ENCODE results near the gene ZNF266.

DNA sequence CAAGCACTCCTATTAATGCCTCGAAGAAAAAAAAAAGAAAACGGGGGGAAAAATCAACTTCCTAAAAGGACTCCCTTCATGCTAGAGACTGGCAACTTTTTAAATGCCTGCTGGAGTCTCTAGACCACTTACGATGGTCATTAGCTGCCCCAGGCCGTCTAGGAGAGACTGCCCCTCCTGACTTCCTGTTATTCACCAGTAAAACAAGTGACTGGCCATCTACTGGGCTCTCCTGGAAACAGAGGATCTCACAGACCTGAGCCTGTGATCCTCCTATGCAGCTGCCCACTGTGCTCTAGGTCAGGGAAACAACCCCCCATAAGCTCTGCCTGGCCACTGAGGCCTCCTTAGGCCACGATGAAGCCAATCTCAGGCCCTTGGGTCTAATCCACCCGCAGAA lies 7.4 kb downstream of the ZNF266 start:
- TF ChIP-seq, protein P1, sequence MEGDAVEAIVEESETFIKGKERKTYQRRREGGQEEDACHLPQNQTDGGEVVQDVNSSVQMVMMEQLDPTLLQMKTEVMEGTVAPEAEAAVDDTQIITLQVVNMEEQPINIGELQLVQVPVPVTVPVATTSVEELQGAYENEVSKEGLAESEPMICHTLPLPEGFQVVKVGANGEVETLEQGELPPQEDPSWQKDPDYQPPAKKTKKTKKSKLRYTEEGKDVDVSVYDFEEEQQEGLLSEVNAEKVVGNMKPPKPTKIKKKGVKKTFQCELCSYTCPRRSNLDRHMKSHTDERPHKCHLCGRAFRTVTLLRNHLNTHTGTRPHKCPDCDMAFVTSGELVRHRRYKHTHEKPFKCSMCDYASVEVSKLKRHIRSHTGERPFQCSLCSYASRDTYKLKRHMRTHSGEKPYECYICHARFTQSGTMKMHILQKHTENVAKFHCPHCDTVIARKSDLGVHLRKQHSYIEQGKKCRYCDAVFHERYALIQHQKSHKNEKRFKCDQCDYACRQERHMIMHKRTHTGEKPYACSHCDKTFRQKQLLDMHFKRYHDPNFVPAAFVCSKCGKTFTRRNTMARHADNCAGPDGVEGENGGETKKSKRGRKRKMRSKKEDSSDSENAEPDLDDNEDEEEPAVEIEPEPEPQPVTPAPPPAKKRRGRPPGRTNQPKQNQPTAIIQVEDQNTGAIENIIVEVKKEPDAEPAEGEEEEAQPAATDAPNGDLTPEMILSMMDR (IDR thresholded peaks at IDR 0.05): no peak
- TF ChIP-seq POLR2A (IDR thresholded peaks at IDR 0.05): no peak

All from lower leg skin (tissue), 3 donors.